Type B pancreatic cell (in vitro differentiated cells): ENCODE measurements around the gene CCR2. TPM values are rescaled to one million over a fixed set of nuclear protein-coding genes. Genes with fewer than 3 reads are reported as not detected.

ENCODE experiments used
- DNase-seq: peaks from one replicate; pipeline ENCODE4 v3.0.0; 2021; ENCODE audit warnings: mixed read lengths; ENCODE audit not compliant: unreplicated experiment; ENCODE audit errors: extremely low spot score
- H3K27ac Mint-ChIP-seq: 2 replicates; pipeline ENCODE4 v1.8.0; 2021; ENCODE audit warnings: mild to moderate bottlenecking, mixed read lengths
- H3K27me3 Mint-ChIP-seq: 2 replicates; pipeline ENCODE4 v1.8.0; 2021; ENCODE audit warnings: mixed read lengths
- H3K36me3 Mint-ChIP-seq: 2 replicates; pipeline ENCODE4 v1.8.0; 2021; ENCODE audit warnings: mixed read lengths
- H3K4me1 Mint-ChIP-seq: one replicate; pipeline ENCODE4 v1.8.0; 2021; ENCODE audit warnings: mixed read lengths; ENCODE audit not compliant: unreplicated experiment
- H3K4me3 Mint-ChIP-seq: 2 replicates; pipeline ENCODE4 v1.8.0; 2021; ENCODE audit warnings: mild to moderate bottlenecking, mixed read lengths
- H3K9me3 Mint-ChIP-seq: 2 replicates; pipeline ENCODE4 v1.8.0; 2021; ENCODE audit warnings: mixed read lengths
- long read RNA-seq: library from polyadenylated mRNA; unstranded; transcript quantifications from one replicate; pipeline ENCODE4 v2.0.0, GENCODE V29; 2020
- total RNA-seq: library from RNA; stranded (reverse); gene quantifications from 2 replicates; pipeline ENCODE4 v1.2.1, GENCODE V29; 2021; ENCODE audit warnings: low replicate concordance
- TF ChIP-seq, protein P1 (sequence below): fragments of 200-600 bp; sonication (generic); conservative IDR thresholded peaks from 2 replicates; pipeline ENCODE4 v1.5.0; 2021; ENCODE audit warnings: antibody characterized with exemption, mild to moderate bottlenecking

CCR2 gene
- not detected in 2 replicates for total RNA-seq
- long read RNA-seq: 0 reads

- no peaks in the 10 kb centered on the region for H3K4me1 Mint-ChIP-seq
- H3K27me3 Mint-ChIP-seq: peaks cover 80% of the 10 kb centered on the region
- TF ChIP-seq, protein P1, sequence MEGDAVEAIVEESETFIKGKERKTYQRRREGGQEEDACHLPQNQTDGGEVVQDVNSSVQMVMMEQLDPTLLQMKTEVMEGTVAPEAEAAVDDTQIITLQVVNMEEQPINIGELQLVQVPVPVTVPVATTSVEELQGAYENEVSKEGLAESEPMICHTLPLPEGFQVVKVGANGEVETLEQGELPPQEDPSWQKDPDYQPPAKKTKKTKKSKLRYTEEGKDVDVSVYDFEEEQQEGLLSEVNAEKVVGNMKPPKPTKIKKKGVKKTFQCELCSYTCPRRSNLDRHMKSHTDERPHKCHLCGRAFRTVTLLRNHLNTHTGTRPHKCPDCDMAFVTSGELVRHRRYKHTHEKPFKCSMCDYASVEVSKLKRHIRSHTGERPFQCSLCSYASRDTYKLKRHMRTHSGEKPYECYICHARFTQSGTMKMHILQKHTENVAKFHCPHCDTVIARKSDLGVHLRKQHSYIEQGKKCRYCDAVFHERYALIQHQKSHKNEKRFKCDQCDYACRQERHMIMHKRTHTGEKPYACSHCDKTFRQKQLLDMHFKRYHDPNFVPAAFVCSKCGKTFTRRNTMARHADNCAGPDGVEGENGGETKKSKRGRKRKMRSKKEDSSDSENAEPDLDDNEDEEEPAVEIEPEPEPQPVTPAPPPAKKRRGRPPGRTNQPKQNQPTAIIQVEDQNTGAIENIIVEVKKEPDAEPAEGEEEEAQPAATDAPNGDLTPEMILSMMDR: no peak
- H3K27ac Mint-ChIP-seq: no peak within 1 kb of the TSS
- H3K36me3 Mint-ChIP-seq: no peaks in the 10 kb centered on the region
- H3K9me3 Mint-ChIP-seq: no peaks in the 10 kb centered on the region
- H3K4me3 Mint-ChIP-seq: no peak within 1 kb of the TSS
- DNase-seq: no peak
Observed at GRCh38 chr3:46353647-46354410, at the start of gene CCR2. CCR2 (plus strand) TSS chr3:46354111; CDS start chr3:46357528, 3,417 bp downstream.

- TF ChIP-seq, protein P1: no peak
- H3K36me3 Mint-ChIP-seq: no peaks in the 10 kb centered on the region
Observed at GRCh38 chr3:46304739-46305138, 49.2 kb upstream of the CCR2 start.

DNA sequence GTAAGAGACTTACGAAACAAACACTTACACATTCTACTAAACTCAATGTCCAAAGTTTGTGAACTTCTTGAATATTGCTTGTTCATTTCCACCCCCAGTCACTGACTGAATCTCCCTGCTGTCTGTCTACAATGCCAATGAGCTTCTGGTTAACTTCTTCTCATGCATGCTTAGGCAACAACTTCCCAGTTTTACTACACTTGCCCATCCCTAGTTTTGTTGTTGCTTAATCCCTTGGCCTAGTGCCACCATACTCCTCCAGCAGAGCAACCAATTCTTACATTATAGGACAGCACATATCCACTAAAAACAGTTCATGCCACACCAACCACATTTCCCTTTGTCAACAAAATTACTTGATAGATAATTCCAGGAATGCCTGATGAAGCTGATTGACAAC is 40.9 kb upstream of the CCR2 start:
- Mint-ChIP-seq H3K27me3 (peaks cover 8% of the 10 kb centered on the region), H3K4me3 (no peak overlapping the region), H3K4me1 (no peaks in the 10 kb centered on the region), H3K9me3 (no peaks in the 10 kb centered on the region), H3K27ac (no peak overlapping the region), H3K36me3 (no peaks in the 10 kb centered on the region)
- no peak for DNase-seq
- TF ChIP-seq, protein P1: no peak

More at GRCh38 chr3:46304739-46305138, 49.2 kb upstream of the CCR2 start:
- Mint-ChIP-seq H3K4me3 (no peak overlapping the region), H3K9me3 (no peaks in the 10 kb centered on the region), H3K27me3 (peaks cover 8% of the 10 kb centered on the region), H3K27ac (no peak overlapping the region), H3K4me1 (no peaks in the 10 kb centered on the region)
- DNase-seq: no peak

GRCh38 chr3:46314517-46314916 is 39.4 kb upstream of the CCR2 start:
- Mint-ChIP-seq H3K4me3 (no peak overlapping the region), H3K36me3 (no peaks in the 10 kb centered on the region), H3K27me3 (peaks cover 12% of the 10 kb centered on the region), H3K27ac (no peak overlapping the region), H3K4me1 (no peaks in the 10 kb centered on the region), H3K9me3 (no peaks in the 10 kb centered on the region)
- TF ChIP-seq, protein P1: no peak
- DNase-seq: no peak

DNA sequence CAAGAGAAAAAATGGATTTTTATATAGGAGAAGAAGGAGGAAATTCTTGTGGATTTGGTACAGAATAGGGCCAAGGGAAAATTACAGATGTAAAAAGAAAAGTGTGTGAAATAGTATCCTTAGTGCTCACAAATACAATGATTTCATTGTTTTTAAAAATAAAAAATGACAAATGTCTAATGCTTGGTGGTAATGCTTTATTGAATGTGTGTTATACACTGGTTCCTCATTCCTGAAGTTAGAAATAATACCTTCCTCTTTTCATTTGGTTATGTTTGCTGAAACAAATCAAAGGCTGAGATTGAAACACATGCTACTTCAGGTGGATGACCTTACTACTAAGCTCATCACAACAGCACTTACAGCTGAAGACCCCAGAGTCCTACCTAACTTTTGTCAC is 37.7 kb upstream of the CCR2 start:
- Mint-ChIP-seq H3K4me3 (no peak overlapping the region), H3K36me3 (no peaks in the 10 kb centered on the region), H3K9me3 (no peaks in the 10 kb centered on the region), H3K27ac (no peak overlapping the region), H3K27me3 (peaks cover 12% of the 10 kb centered on the region), H3K4me1 (no peaks in the 10 kb centered on the region)
- TF ChIP-seq, protein P1: no peak
- DNase-seq: no peak
